OCI-LY1 (cell line): ENCODE data around the gene CDC42BPB.

Source experiments
- EZH2 ChIP-seq: fragments of 200-600 bp; sonication (generic), shearing (Covaris generic); IDR thresholded peaks from 2 replicates; pipeline ENCODE4 v1.8.0; 2017; ENCODE audit warnings: borderline replicate concordance, mixed run types, mild to moderate bottlenecking, antibody characterized with exemption, low read length, moderate library complexity, mixed read lengths
- TF ChIP-seq, protein P1 (sequence below): fragments of 200-600 bp; sonication (generic), shearing (Covaris generic); IDR thresholded peaks from 2 replicates; pipeline ENCODE4 v1.5.1; 2017; ENCODE audit warnings: mild to moderate bottlenecking, antibody characterized with exemption, low read length, moderate library complexity, mixed read lengths

DNA sequence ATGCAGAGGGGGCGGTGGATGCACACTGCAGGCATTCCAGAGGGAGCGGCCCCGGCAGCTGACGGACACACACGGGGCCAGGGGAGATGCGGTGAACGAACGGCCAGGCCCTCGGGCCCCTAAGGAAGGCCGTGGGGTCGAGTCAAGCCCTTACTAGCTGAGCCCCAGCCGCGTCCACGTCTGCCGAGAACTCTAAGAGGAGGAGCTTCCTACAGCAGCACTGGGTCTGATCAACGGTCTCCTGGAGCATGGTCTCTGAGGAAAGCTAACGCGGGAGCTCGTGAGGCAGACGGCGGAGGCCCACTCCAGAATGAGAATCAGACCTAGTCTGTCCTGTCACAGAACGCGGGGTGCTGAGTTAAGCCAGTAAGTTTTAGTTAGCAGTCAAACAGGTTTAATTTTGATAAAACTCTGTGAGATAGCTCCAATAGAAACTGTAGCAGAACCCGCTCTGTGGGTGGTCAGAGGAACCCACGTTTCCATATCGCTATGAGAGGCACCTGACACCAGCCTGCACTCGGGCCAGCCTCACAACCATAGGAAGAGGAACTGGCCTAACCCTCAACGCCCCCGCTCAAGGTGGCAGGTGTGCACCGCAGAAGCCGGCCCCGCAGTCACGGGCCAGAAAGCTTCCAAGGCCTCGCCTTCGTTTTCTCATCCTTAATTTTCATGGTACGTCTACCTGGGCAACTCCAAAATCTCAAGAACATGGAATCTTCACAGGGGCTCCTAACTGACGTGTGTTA is 55.5 kb downstream of the CDC42BPB start:
- TF ChIP-seq, protein P1, sequence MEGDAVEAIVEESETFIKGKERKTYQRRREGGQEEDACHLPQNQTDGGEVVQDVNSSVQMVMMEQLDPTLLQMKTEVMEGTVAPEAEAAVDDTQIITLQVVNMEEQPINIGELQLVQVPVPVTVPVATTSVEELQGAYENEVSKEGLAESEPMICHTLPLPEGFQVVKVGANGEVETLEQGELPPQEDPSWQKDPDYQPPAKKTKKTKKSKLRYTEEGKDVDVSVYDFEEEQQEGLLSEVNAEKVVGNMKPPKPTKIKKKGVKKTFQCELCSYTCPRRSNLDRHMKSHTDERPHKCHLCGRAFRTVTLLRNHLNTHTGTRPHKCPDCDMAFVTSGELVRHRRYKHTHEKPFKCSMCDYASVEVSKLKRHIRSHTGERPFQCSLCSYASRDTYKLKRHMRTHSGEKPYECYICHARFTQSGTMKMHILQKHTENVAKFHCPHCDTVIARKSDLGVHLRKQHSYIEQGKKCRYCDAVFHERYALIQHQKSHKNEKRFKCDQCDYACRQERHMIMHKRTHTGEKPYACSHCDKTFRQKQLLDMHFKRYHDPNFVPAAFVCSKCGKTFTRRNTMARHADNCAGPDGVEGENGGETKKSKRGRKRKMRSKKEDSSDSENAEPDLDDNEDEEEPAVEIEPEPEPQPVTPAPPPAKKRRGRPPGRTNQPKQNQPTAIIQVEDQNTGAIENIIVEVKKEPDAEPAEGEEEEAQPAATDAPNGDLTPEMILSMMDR = no peak
- TF ChIP-seq EZH2 = no peak
